ENCODE measurements around the gene CDYL2. TPM values are rescaled to one million over a fixed set of nuclear protein-coding genes. Genes with fewer than 3 reads are reported as not detected.

CDYL2 gene
- total and polyA plus RNA-seq, 2 donors (not counting 3 experiments of a cell fraction or from before 2014, with no cell fraction given), result 7.1 to 71.3 TPM

- no peak overlapping the region for H3K4me2 ChIP-seq (ENCODE audit: insufficient read depth, low read length)
- peaks cover 17% of the 10 kb centered on the region for H4K20me1 ChIP-seq (replicated peaks; ENCODE audit: control insufficient read depth, extremely low read depth, insufficient read depth, low read length)
- CTCF ChIA-PET, result interaction anchor here (1.0 kb wide), 1 partner anchor 9 kb away, joined by 4 read pairs; no protein-coding TSS in a partner anchor
- dilution Hi-C loops (cut with MboI; ENCODE audit: extremely low pct_ligation_motif_present, low sequenced_read_pairs), result no loop called here
- H3K9ac ChIP-seq (replicated peaks; ENCODE audit: extremely low read depth, insufficient read depth, low read length), result no peak overlapping the region
- H3K9me1 ChIP-seq (replicated peaks; ENCODE audit: control insufficient read depth, extremely low read depth, insufficient read depth, low read length), result no peaks in the 10 kb centered on the region
- no peak overlapping the region for H2AFZ ChIP-seq (ENCODE audit: low read depth, low read length)
- POLR2A ChIA-PET, result no interaction called here
- H3K79me2 ChIP-seq (ENCODE audit: control insufficient read depth, insufficient read depth, low read length), result peaks cover 95% of the 10 kb centered on the region
- no peak for FAIRE-seq
- no peak overlapping the region for H3K4me3 ChIP-seq (replicated peaks in 1 of 3; ENCODE audit: insufficient read depth in 1 of 3, low read depth in 1 of 3, low read length in 3 of 3)
- TF ChIP-seq MAX (IDR thresholded peaks at IDR 0.05; ENCODE audit: insufficient read depth, insufficient read length) (no peak), POLR2A (IDR thresholded peaks at IDR 0.05; ENCODE audit: low read depth, low read length) (no peak), FOS (IDR thresholded peaks at IDR 0.05; ENCODE audit: borderline replicate concordance, insufficient read depth, low read length) (no peak), MYC (IDR thresholded peaks at IDR 0.05; ENCODE audit: low read depth, low read length) (no peak), CTCF (IDR thresholded peaks at IDR 0.05; ENCODE audit: extremely low read depth in 1 of 2, insufficient read depth in 1 of 2, low read depth in 1 of 2, low read length in 2 of 2) (no peak), EZH2 (IDR thresholded peaks at IDR 0.05; ENCODE audit: borderline replicate concordance, low read depth, low read length, severe bottlenecking) (no peak)
- H3K36me3 ChIP-seq (ENCODE audit: control insufficient read depth in 2 of 2, extremely low read depth in 1 of 2, insufficient read depth in 2 of 2, low read length in 2 of 2), result no peaks in the 10 kb centered on the region
- no TSS peak for BruUV-seq (replicated peaks)
- DNase-seq (ENCODE audit: low read depth, low spot score), result no peak
- H3K9me3 ChIP-seq (replicated peaks; ENCODE audit: control insufficient read depth, insufficient read depth, low read length), result no peaks in the 10 kb centered on the region
- H3K27ac ChIP-seq (ENCODE audit: insufficient read depth, low read depth, low read length), result no peak overlapping the region
- H3K4me1 ChIP-seq (ENCODE audit: control insufficient read depth, extremely low read depth, insufficient read depth, low read length), result peaks cover 21% of the 10 kb centered on the region
- H3K27me3 ChIP-seq (ENCODE audit: control insufficient read depth in 2 of 2, insufficient read depth in 2 of 2, low read length in 2 of 2), result no peaks in the 10 kb centered on the region
- intact Hi-C loops (cut with micrococcal nuclease), result no loop called here
These were observed 10.3 kb downstream of the CDYL2 start for GRCh38 chr16:80794071-80794470.
